GM18907 (cell line): ENCODE data around the gene SUGCT.

Experiments used
- ATAC-seq: cut with Tn5 transposase; IDR thresholded peaks from one replicate; pipeline ENCODE4 v1.9.1; 2021; ENCODE audit warnings: mild to moderate bottlenecking, moderate library complexity; ENCODE audit not compliant: unreplicated experiment

Gene SUGCT

DNA sequence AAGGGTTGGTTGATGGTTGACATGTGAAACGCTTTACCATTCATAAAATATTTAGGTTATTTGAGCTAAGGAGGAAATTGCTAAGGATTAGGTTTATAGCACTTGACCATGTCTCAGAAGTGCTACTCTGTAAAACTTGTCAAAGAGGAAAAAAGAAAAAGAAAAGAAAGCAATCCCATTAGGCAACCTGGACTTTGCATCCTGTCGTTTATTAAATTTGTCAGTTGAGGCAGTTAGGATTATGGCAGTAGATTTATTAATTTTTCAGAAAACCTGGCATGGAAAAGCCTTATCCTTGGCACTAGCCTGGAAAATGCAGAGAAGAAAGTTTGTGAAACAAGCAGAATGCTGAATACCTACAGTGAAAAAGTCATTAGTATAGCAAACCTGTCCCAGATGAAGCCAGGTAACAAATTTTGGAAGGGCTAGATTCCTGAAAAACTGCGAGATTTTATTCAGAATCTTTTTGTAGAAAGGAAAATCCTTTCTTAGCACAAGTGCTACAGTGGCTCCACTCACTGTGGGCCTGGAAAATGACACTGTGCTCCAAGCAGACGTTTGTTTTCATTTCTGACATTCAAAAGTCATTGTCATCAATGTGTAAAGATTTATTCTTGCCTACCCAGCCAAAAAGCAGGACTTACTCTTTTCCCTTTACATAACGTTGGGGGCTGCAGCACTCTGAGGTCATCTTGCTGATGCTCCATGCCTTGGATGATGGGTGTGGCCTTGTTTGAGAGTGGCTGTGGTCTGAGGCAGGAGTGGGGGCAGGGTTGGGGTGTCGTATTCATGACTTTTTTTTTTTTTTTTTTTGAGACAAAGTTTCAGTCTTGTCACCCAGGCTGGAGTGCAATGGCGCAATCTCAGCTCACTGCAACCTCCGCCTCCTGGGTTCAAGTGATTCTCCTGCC, 664.9 kb downstream of the SUGCT start:
- ATAC-seq: no peak

DNA sequence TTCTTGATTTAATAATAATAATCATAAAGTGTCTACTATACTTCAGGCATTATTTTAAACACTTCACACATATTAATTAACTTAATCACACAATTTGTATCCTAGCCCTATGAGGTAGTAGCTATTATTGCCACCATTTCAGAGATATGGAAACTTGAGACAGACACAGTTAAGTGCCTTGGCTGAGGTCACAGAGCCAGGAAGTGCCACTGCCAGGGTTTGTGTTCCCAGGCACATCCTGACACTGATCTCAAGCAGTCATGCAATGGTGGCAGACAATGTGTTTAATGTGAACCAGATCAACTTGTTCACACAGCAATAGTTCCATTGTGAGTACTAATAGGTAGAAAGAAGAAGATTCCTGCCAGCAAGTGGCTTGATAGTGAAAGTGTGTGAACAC, 666.0 kb downstream of the SUGCT start:
- no peak for ATAC-seq

DNA sequence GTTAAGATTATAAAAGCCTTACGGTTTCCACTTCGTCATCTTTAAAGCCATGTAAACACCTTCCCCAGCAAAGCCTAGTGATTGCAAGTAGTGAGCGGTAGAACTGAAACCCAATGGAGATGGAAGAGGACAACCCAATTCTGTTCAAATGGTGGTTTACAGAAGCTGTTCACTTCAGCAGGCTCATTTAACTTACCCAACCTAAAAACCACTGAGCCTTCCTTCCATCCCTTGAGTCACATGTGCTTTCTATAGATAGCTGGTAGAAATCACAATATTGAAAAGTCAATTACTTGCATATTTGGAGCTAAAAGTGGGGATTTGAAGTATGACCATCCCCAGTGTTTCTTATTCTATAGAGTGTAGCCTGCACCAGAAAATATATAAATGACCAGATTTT, 667.7 kb downstream of the SUGCT start:
- no peak for ATAC-seq

DNA sequence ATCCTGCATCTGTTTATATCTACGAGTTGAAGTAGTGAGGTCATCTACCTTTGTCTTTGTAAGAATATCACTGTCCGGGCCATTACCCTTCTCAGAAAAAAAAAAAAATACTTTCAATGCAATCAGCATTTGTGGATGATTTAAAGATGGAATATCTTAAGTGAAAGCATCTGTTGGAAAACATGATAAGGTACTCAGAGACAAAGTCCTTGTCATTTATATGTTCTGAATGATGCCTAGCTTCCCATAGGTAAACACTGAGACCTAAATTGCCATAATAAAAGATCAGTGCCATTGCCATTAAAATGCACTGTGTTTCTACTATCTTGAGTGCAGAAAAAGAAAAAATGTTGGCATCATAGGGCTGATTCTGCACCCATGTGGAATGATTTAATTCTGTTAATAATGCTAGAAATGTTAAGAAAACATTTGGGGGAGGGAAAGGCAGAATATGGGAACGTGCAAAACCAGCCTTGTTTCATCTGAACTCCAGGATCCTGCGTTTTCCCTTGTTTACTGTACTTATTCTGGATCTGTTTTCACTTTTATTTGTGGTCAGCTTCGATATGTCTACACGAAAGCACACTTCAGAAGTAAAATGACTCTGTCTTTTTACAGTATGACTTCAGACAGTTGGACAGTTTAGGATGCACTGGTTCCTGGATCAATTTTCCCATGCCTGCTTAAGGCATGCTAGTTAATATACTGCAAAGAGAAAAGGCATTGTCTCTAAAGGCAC, 669.8 kb downstream of the SUGCT start:
- ATAC-seq: no peak

DNA sequence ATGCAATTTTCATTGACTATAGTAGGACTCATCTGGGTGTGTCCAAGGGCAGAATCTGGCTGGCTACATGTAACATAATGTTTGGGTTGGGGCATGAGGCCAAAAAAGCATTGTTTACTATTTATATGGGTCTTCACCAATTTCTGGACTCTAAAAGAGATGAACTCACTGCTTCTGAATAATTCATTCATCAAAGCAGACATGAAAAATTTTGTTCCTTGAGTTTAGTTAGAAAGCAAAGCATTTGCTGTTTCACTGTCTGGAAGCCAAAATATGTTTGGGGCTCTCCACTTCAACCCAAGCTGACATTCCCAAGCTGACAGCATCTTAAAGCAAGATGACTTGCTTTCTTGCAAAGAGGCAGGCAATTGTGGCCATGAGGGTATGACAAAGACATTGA, 670.6 kb downstream of the SUGCT start:
- no peak for ATAC-seq

DNA sequence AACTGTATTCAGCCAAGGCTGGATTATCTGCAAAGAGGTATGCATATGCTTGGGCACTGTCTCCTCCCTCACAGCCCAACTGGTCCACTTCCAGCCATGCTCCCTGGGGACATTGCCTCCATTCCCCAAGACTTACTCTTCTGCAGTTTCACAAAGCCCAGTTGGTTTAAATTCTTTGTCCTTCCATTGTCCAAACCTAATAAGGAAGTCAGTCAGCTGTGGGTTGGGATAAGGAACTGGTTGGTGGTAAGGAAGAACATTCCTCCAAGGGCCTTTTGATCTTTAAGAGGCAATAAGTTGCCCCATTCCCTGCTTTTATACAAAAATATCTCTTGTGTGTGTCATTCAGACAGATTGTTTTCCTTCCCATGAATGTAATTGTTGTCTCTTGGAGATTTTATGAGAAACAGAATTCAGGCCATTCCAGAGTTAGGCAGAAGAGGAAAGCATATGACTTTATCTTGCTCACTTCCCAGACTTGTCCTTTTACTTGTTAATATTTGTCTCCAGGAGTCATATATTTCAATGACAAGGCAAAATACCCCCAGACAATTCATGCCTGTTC, 673.7 kb downstream of the SUGCT start:
- ATAC-seq: no peak

DNA sequence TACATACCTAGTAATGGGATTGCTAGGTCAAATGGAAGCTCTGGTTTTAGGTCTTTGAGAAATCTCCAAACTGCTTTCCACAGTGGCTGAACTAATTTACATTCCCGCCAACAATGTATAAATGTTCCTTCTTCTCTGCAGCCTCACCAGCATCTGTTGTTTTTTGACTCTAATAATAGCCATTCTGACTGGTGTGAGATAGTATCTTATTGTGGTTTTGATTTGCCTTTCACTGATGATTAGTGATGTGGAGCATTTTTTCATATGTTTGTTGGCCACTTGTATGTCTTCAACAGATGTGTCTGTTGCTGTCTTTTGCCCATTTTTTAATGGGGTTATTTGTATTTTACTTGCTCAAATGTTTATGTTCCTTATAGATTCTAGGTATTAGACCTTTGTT, 675.5 kb downstream of the SUGCT start:
- no peak for ATAC-seq

DNA sequence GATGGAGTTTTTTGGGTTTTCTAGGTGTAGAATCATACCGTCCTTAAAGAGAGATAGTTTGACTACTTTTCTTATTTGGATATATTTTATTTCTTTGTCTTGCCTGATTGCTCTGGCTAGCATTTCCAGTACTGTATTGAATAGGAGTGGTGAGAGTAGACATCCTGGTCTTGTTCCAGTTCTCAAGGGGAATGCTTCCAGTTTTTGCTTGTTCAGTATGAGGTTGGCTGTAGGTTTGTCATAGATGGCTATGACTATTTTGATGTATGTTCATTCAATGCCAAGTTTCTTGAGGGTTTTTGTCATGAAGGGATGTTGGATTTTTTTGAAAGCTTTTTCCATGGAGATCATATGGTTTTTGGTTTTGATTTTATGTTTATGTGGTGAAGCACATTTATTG, 676.9 kb downstream of the SUGCT start:
- ATAC-seq: no peak

DNA sequence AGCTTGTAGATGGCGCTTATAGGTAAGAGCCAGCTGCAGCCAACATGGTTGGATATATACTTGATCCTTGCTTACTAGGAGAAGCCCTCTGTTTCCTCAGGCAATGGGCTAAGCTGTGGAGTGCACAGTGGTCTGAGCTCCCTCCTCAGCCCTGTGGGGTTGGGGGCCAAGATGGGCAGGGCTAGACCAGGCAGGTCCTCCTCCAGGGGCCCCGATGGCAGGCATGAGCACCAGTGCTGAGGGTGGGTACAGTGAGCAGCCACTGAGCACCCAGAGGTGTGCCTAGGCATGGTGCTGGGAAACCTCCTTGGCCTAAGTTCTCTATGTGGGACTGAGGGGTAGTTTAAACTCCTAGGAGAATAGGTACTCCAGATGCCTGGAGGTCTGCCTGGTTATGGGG, 680.2 kb downstream of the SUGCT start:
- ATAC-seq: no peak

DNA sequence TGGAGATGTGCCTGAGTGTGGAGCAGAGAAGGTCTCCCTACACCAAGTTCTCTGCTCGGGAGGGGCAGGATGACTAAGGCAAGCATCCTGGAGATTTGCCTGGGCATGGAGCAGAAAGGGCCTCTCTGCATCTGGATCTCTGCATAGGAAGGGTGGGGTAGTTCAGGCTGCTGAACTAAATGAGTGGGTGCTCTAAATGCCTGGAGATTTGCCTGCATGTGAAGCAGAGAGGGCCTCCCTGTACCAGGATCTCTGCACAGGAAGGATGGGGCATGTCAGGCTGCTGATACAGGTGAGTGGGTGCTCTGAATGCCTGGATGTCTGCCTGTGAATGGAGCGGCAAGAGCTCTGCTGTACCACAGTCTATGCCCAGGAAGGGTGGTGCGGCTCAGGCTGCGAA, 680.7 kb downstream of the SUGCT start:
- ATAC-seq: no peak

DNA sequence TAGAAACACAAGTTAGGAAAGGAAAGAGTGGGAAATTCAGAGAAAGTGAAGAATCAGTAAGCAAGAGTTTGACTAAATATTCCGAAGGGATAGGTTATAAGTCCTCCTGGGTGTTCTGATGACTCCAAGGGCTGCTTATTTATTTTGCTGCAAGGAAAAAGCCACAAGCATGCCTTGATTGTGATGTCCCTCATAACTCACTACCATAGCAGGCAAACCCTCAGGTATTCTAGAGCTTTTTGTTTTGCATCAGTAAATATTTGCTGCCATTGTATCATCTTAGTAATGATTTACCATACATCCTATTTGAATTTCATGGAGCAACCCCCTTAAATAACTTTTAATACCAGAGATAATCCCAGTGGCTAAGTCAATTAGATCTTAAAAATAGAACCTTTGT, 688.1 kb downstream of the SUGCT start:
- no peak for ATAC-seq

DNA sequence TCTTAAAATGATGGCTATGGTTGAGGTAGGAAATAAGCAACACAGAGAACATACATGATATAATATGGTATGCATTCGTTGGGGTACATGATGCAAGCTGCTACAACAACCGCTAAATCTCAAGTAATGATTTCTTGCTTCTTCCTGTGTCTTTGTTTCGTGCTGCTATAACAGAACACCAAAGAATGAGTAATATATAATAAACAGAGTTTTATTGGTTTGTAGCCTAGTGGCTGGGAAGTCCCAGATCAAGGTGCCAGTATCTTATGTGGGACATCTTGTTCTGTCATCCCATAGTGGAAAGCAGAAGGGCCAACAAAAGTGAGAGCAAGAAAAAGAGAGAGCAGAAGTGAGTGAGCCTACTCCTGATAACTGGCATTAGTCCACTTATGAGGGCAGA, 689.7 kb downstream of the SUGCT start:
- ATAC-seq: no peak

DNA sequence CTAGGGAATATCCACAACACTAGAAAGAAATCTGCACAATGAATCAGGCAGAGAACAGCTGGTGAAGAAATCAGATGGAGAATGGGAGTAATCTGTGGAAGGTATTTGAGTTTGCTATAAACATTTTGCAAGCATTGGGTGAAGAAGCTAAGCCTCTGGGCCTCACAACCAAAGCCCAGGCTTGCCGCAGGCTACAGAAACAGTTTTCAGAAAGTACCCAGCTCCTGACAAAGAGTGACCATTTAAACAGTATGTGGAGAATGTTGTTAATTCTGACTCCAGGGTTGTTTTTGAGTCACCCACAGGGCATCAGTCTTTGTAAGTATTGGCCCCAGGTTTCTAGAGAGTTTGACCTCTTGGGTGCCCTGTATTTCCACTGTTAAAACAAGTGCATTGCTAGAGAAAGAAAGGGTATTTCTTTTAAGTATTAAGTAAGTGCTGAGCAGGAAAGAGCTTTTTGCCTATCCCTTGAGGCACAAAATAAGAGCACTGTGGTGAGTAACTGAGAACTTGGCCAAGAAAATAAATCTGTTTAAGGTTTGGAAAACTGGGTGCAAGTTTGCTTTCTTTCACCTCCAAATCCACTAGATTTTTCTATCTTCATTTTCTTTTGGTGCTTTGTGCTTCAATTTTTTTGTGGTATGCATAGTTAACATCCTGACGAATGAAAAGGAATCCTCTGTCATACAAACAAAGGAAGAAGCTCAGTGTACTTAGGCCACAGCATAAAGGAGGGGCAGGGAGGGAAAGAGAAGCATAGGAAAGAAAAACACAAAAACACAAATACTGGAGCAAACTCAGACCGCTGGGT, 691.8 kb downstream of the SUGCT start:
- ATAC-seq: no peak

DNA sequence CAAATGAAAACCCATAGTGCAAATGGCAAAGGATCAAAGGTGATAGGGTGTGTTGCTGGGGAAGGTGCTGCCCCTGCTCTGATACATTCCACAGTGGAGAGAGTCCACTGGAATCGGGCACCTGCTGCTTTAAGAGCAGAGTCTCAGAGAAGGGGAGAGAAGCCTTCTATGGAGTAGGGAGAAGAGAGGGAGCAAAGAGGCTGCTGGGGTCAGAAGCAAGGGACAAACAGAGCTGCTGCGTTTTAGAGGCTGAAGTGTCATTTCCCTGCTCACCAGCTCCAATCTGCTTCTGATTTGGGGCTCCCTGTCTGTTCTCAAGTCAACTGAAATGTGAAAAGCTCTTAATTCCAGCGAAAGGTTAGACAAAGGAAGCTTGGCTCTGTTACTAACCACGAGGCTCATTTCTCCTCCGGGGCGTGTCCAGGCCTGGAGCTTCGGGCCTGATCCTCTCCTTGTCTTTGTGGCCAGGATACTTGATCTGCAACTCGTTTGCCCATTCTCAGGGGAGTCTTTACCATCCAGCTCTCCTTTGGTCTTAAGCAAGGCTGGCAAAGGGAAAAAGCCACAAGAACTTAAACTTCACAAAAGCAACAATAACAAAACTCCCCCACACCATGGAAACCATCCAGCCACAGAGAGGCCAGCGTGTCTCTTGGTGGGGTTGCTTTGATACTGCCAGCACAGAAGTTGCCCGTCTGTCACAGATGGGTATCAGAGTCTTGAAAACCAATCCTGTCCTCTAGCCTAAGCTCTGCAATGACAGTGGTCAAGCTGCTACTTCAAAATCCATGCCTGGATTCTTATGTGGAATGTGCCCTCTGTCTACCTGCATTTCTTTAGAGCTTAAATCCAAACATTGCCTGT, 692.6 kb downstream of the SUGCT start:
- ATAC-seq: no peak

DNA sequence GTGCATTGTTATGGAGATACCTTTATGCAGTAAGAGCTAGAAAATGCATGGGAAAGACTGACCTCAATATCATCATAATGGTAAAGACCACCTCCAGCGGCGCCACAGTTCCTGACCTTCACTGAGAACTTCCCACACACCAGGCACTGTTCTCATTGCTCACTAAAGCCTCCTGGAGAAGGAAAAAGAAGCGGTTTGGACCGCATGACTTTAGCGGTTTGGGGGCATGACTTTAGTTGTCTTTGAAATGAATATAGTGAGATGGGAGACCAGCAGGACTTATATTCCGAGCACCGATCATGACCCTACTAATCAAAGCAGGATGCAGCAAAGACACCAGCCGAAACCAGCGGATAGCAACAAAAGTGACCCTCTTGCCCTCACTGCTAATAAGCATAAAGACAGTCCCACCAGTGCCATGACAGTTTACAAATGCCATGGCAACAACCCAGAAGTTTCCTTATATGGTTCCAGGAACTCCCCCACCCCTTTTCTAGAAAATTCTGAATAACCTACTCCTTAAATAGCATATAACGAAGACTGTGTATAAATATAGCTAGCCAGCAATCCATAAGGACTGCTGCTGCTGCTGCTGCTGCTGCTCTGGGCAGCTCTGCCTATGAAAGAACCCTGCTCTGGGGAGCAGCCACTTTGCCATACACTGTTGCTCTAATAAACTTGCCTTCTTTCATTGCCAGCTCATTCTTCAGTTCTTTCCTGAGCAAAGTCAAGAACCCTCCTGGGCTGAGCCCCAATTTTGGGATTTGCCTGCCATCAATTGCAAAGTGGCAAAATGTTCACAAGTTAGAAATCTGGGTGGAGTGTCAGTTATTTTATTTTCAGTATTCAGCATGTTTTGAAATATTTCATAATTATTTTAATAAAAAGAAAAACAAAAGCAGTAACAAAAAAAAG, 694.1 kb downstream of the SUGCT start:
- ATAC-seq: no peak

DNA sequence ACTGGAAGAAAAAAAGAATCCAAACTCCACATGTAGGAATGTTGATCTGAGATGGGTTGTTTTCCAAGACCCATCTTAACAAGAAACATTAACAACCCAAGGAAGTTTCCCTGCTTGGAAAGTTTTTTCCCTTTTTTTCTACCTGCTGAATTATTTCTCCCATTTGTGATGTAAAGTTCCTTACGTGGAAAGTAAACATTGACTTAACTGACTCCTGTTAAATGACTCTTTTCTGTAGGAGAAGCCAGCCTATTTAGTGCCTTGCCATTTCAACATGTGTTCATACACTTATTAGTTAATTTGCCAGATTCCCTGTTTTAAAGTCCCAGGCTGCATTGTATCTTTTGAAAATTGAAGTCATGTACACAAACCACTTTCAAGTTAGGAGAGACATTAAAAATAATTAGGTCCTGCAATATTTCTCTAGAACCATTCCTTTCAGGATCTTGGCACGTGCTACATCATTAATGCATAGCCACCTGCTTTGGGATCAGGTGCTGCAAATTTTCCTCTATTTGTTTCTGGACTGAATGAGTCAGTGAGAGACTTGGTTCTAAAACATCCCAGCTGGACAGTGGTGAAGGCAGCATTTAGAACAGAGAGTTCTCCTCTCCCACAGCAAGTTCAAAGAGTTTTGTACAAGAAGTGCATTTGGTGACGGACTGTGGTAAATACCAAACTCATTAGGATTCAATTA, 698.5 kb downstream of the SUGCT start:
- no peak for ATAC-seq

DNA sequence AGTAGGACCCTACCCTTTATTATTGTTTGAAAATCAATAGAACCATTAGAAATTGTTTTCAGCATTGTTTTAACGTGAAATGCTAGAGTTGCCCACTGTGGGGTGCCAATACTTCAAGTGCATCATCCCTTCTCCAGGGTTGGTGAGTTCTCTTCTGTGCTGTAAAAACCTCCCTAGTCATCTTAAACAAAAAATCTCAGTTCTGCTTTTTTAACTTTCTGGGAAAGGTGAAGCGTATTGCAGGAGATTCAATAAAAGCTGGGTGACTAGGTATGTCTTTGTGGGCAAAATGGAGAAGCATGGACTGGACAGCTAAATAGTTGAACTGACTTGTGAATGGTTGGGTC, 699.1 kb downstream of the SUGCT start:
- no peak for ATAC-seq

DNA sequence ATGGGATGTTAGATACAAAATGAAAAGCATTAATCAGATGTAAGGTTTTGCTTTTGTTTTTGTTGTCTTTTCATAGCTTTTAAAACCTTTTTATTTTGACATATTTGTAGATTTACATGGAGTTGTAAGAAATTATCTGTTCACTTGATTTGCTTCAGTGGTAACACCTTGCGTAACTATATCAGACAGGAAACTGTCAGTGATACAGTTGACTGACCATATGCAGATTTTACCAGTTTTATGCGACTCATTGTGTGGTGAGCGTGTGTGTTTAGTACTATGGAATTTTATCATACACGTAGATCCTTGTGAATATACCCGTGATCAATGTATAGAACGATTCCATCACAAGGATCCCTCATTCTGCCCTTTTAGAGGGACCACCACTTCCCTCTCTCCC, 701.4 kb downstream of the SUGCT start:
- ATAC-seq: peak; percentile 55

DNA sequence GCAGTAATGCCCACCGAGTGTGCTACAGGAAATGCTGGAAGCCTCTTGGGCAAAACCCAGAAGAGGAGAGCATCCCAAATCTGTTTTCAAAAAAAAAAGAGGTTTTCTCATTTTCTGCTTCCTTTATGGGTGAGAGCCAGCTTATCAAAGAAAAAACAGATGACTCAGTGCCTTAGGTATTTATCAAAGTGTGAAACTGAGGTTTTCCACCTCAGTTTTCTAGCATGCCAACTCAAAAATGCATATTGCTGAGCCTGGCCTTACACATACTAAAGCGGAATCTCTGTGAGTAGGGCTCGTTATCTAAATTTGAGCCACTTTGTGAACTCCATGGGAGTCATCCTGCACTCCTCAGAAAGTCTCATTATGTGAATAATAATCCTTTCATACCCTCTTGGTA, 705.1 kb downstream of the SUGCT start:
- no peak for ATAC-seq
